GM23248 (cell line): Measurements from ENCODE around the gene KITLG.

ENCODE experiments used
- EZH2 ChIP-seq: fragments of 200-600 bp; sonication (generic); IDR thresholded peaks from 2 replicates; pipeline ENCODE4 v1.6.1; 2018; ENCODE audit warnings: antibody characterized with exemption, mild to moderate bottlenecking; ENCODE audit not compliant: insufficient read depth, poor library complexity, severe bottlenecking
- EZH2phosphoT487 ChIP-seq: fragments of 200-600 bp; sonication (generic); IDR thresholded peaks from 2 replicates; pipeline ENCODE4 v1.6.1; 2018; ENCODE audit warnings: antibody characterized with exemption, moderate library complexity, mild to moderate bottlenecking, low read depth; ENCODE audit not compliant: insufficient read depth

- TF ChIP-seq EZH2 (no peak), EZH2phosphoT487 (no peak)
Measured at GRCh38 chr12:88501972-88502938, 78.0 kb downstream of the KITLG start.
